ENCODE data around the gene LGALS7.
"Not testable (repeated sequence)": the region's sequence is repeated elsewhere in the genome, so short reads cannot be mapped to it uniquely, and the experiment has no call there.

The LGALS7 gene

GRCh38 chr19:38788478-38789243, 15.3 kb upstream of the LGALS7 start, which contains the start of gene LGALS7B:
LGALS7B (plus strand) TSS chr19:38789200; CDS start chr19:38789227, 27 bp downstream.
- DNase-seq (ENCODE audit: extremely low spot score): no peak
- POLR2A ChIA-PET: no interaction called here
- CTCF ChIA-PET: no interaction called here
- TF ChIP-seq, protein P1, sequence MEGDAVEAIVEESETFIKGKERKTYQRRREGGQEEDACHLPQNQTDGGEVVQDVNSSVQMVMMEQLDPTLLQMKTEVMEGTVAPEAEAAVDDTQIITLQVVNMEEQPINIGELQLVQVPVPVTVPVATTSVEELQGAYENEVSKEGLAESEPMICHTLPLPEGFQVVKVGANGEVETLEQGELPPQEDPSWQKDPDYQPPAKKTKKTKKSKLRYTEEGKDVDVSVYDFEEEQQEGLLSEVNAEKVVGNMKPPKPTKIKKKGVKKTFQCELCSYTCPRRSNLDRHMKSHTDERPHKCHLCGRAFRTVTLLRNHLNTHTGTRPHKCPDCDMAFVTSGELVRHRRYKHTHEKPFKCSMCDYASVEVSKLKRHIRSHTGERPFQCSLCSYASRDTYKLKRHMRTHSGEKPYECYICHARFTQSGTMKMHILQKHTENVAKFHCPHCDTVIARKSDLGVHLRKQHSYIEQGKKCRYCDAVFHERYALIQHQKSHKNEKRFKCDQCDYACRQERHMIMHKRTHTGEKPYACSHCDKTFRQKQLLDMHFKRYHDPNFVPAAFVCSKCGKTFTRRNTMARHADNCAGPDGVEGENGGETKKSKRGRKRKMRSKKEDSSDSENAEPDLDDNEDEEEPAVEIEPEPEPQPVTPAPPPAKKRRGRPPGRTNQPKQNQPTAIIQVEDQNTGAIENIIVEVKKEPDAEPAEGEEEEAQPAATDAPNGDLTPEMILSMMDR (IDR thresholded peaks at IDR 0.05; ENCODE audit: control extremely low read depth, extremely low read depth, low read depth, missing control alignments): no peak

GRCh38 chr19:38786572-38787265, 13.4 kb upstream of the LGALS7 start:
- POLR2A ChIA-PET: no interaction called here
- no peak for DNase-seq (ENCODE audit: extremely low spot score)
- TF ChIP-seq, protein P1 (IDR thresholded peaks at IDR 0.05; ENCODE audit: control extremely low read depth, extremely low read depth, low read depth, missing control alignments): no peak
- CTCF ChIA-PET: interaction anchor here (1.2 to 1.5 kb wide), 2 partner anchors 10 to 17 kb away, joined by 3 to 16 read pairs; no protein-coding TSS in a partner anchor

GRCh38 chr19:38786061-38786460, 12.7 kb upstream of the LGALS7 start:
- POLR2A ChIA-PET; DNase-seq (ENCODE audit: extremely low spot score): not testable (repeated sequence)
- CTCF ChIA-PET: interaction anchor here (1.5 kb wide), 1 partner anchor 16 kb away, joined by 16 read pairs; no protein-coding TSS in a partner anchor

GRCh38 chr19:38785187-38785699, 11.9 kb upstream of the LGALS7 start:
- ChIA-PET CTCF (no interaction called here), POLR2A (no interaction called here)
- TF ChIP-seq, protein P1 (IDR thresholded peaks at IDR 0.05; ENCODE audit: control extremely low read depth, extremely low read depth, low read depth, missing control alignments): no peak
- DNase-seq (ENCODE audit: extremely low spot score): no peak

DNA sequence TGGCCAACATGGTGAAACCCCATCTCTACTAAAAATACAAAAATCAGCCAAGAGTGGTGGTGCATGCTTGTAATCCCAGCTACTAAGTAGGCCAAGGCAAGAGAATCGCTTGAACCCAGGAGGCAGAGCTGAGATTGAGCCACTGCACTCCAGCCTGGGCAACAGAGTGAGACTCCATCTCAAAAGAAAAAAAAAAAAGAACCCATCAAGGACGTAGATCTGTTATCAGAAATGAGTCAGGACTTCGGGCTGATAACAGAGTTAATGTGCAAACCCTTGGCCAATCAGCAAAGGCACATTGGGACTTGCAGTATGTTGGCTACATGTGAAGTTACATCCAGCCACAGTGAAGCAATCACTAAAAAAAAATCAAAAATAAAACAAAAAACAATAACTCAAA, 10.9 kb upstream of the LGALS7 start:
- CTCF ChIA-PET: interaction anchor here (2.9 kb wide), 1 partner anchor 15 kb away, joined by 11 read pairs; no protein-coding TSS in a partner anchor
- POLR2A ChIA-PET: no interaction called here
- TF ChIP-seq, protein P1 (IDR thresholded peaks at IDR 0.05; ENCODE audit: control extremely low read depth, extremely low read depth, low read depth, missing control alignments): no peak
- no peak for DNase-seq (ENCODE audit: extremely low spot score)

- ChIA-PET CTCF (interaction anchor here (2.9 kb wide), 1 partner anchor 13 kb away, joined by 11 read pairs; no protein-coding TSS in a partner anchor), POLR2A (interaction anchor here (0.6 kb wide), 1 partner anchor 69 kb away, joined by 5 read pairs; no protein-coding TSS in a partner anchor)
- not testable (repeated sequence) for DNase-seq (ENCODE audit: extremely low spot score)
Observed at GRCh38 chr19:38782212-38782611, 8.9 kb upstream of the LGALS7 start.

- CTCF ChIA-PET: no interaction called here
Observed at GRCh38 chr19:38781058-38781457, 7.7 kb upstream of the LGALS7 start.

More at GRCh38 chr19:38781058-38781457, 7.7 kb upstream of the LGALS7 start:
- POLR2A ChIA-PET: interaction anchor here (0.6 kb wide), 1 partner anchor 50 kb away, joined by 5 read pairs; no protein-coding TSS in a partner anchor
- DNase-seq (ENCODE audit: extremely low spot score): no peak
- TF ChIP-seq, protein P1 (IDR thresholded peaks at IDR 0.05; ENCODE audit: control extremely low read depth, extremely low read depth, low read depth, missing control alignments): no peak
